SU-DHL-6 (cell line): ENCODE results near the gene FARP2.

Experiments used
- H2AFZ ChIP-seq: fragments of 200-600 bp; sonication (generic); 2 replicates; pipeline ENCODE4 v1.6.1; 2014; ENCODE audit warnings: low read depth, mild to moderate bottlenecking, moderate library complexity, mixed read lengths, antibody characterized with exemption, low read length; ENCODE audit not compliant: severe bottlenecking
- H3F3A ChIP-seq: fragments of 200-600 bp; shearing (Covaris generic); 2 replicates; pipeline ENCODE4 v1.6.0; 2016; ENCODE audit warnings: antibody characterized with exemption, mild to moderate bottlenecking; ENCODE audit not compliant: insufficient read depth
- H3K27ac ChIP-seq: fragments of 200-600 bp; sonication (generic); 2 replicates; pipeline ENCODE4 v1.5.1; 2016; ENCODE audit warnings: low read depth, mild to moderate bottlenecking, low read length, moderate library complexity, mixed read lengths
- H3K27me3 ChIP-seq: fragments of 200-600 bp; sonication (generic), shearing (Covaris generic); 2 replicates; pipeline ENCODE4 v1.6.0; 2014; ENCODE audit warnings: mild to moderate bottlenecking, low read length
- H3K36me3 ChIP-seq: fragments of 200-600 bp; sonication (generic); 2 replicates; pipeline ENCODE4 v1.6.1; 2014; ENCODE audit warnings: mild to moderate bottlenecking, low read length, mixed read lengths
- H3K4me2 ChIP-seq: fragments of 300-600, 200-600 bp; shearing (Covaris generic), sonication (generic); 2 replicates; pipeline ENCODE4 v1.6.0; 2014; ENCODE audit warnings: low read length, low read depth, mild to moderate bottlenecking; ENCODE audit not compliant: poor library complexity, severe bottlenecking
- H3K4me3 ChIP-seq: fragments of 200-600 bp; sonication (generic); 2 replicates; pipeline ENCODE4 v1.5.1; 2014; ENCODE audit warnings: antibody characterized with exemption, low read length, mild to moderate bottlenecking, mixed read lengths; ENCODE audit not compliant: insufficient read depth, poor library complexity, severe bottlenecking
- H3K79me2 ChIP-seq: fragments of 200-600 bp; sonication (generic); 2 replicates; pipeline ENCODE4 v1.6.1; 2014; ENCODE audit warnings: mild to moderate bottlenecking, low read length, moderate library complexity; ENCODE audit not compliant: insufficient read depth
- H3K9ac ChIP-seq: fragments of 200-600 bp; sonication (generic); 2 replicates; pipeline ENCODE4 v1.7.0; 2014; ENCODE audit warnings: mild to moderate bottlenecking, low read length
- H3K9me2 ChIP-seq: fragments of 200-600 bp; sonication (generic); replicated peaks from 2 replicates; pipeline ENCODE4 v1.6.1; 2014; ENCODE audit warnings: low read length; ENCODE audit not compliant: insufficient read depth
- H3K9me3 ChIP-seq: fragments of 200-600 bp; sonication (generic); 2 replicates; pipeline ENCODE4 v1.6.1; 2014; ENCODE audit warnings: low read length, mixed read lengths; ENCODE audit not compliant: insufficient read depth
- H4K20me1 ChIP-seq: fragments of 200-600 bp; sonication (generic); 2 replicates; pipeline ENCODE4 v1.6.1; 2014; ENCODE audit warnings: low read depth, mild to moderate bottlenecking, antibody characterized with exemption, low read length, moderate library complexity, mixed read lengths
- EZH2phosphoT487 ChIP-seq: fragments of 200-600 bp; sonication (generic), shearing (Covaris generic); conservative IDR thresholded peaks from 2 replicates; pipeline ENCODE4 v1.6.1; 2018; ENCODE audit warnings: mild to moderate bottlenecking, antibody characterized with exemption, low read length, moderate library complexity, mixed read lengths
- TF ChIP-seq, protein P1 (sequence below): fragments of 200-600 bp; sonication (generic); IDR thresholded peaks from one replicate; pipeline ENCODE4 v1.5.1; 2017; ENCODE audit warnings: antibody characterized with exemption, mild to moderate bottlenecking, low read length, moderate library complexity; ENCODE audit not compliant: insufficient read depth, poor library complexity, severe bottlenecking

FARP2 gene

DNA sequence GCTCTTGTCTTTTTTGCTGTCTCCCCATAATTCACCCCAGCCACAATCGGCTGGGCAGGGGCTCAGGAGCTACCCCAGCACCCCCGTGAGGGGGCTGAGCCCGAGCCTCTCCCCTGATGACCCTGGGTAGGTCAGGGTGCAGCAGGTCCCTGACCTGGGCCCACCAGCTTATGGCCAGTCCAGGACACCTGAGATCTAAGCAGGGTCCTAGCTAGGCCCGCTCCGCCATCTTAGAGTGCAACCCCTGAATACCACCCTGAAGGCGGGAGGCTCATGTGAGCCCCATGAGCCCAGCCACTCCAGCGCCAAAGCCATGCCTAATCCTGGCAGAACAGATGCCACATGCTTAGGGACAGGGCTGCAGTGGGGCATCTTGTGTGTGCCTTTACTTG, 136.1 kb downstream of the FARP2 start:
- Histone ChIP-seq H3K36me3 (no peaks in the 10 kb centered on the region), H4K20me1 (no peaks in the 10 kb centered on the region), H3K79me2 (no peaks in the 10 kb centered on the region), H3K9me2 (no peaks in the 10 kb centered on the region), H3K9me3 (no peaks in the 10 kb centered on the region), H3K4me3 (no peak overlapping the region), H2AFZ (no peak overlapping the region), H3K27me3 (no peaks in the 10 kb centered on the region), H3K27ac (no peak overlapping the region), H3K4me2 (no peak overlapping the region), H3K9ac (no peak overlapping the region), H3F3A (no peaks in the 10 kb centered on the region)
- TF ChIP-seq, protein P1, sequence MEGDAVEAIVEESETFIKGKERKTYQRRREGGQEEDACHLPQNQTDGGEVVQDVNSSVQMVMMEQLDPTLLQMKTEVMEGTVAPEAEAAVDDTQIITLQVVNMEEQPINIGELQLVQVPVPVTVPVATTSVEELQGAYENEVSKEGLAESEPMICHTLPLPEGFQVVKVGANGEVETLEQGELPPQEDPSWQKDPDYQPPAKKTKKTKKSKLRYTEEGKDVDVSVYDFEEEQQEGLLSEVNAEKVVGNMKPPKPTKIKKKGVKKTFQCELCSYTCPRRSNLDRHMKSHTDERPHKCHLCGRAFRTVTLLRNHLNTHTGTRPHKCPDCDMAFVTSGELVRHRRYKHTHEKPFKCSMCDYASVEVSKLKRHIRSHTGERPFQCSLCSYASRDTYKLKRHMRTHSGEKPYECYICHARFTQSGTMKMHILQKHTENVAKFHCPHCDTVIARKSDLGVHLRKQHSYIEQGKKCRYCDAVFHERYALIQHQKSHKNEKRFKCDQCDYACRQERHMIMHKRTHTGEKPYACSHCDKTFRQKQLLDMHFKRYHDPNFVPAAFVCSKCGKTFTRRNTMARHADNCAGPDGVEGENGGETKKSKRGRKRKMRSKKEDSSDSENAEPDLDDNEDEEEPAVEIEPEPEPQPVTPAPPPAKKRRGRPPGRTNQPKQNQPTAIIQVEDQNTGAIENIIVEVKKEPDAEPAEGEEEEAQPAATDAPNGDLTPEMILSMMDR: no peak
- TF ChIP-seq EZH2phosphoT487: no peak

DNA sequence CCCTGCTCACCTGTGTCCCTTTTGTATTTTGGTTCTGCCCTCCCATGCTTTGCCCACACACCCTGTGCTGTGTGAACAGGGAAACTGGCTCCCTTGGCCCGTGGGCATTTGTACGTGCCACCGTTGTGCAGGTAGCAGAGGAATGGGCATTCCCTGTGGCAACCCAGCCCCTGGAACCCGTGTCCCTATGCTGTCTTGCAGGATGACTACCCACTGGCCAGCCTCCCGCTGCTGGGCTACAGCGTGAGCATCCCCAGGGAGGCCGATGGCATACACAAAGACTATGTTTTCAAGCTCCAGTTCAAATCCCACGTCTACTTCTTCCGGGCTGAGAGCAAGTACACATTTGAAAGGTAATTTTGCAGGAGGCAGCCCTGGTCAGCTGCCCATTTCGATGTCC, 137.0 kb downstream of the FARP2 start:
- Histone ChIP-seq H3K27ac (no peak overlapping the region), H4K20me1 (no peaks in the 10 kb centered on the region), H3K9me2 (no peaks in the 10 kb centered on the region), H3K4me2 (no peak overlapping the region), H3K9ac (no peak overlapping the region), H2AFZ (no peak overlapping the region), H3K36me3 (no peaks in the 10 kb centered on the region), H3K79me2 (no peaks in the 10 kb centered on the region), H3F3A (no peaks in the 10 kb centered on the region), H3K4me3 (no peak overlapping the region), H3K9me3 (no peaks in the 10 kb centered on the region), H3K27me3 (no peaks in the 10 kb centered on the region)
- no peak for TF ChIP-seq EZH2phosphoT487
- TF ChIP-seq, protein P1: no peak

DNA sequence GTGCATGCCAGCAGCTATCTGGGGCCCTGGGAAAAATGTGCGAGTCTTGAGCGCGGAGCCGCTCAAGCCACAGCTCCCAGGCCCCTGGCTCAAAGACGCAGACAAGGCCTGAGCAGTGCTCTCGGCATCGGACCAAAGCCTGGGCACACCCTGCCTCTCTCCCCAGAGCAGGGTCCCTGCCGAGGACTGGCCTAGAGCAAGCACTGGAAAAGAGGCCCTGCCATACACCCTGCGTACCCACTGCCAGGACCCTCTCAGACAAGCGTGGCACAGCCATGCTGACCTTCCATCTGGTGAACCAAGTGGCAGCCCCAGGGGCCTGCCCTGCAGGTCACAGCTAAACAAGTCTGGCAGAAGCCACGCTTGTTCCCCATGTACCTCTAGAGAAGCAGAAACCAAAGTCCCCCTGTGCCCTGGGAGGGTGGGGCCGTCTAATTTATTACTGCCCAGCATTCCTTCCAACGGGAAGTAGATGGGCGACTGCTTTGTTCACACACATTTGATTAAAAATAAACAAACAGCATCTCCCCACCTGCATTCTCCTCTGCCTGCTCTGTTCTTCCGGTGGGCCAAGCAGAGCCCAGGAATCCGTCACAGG, 138.3 kb downstream of the FARP2 start:
- H3K9me3 ChIP-seq: no peaks in the 10 kb centered on the region
- H3F3A ChIP-seq: no peaks in the 10 kb centered on the region
- H3K4me3 ChIP-seq: no peak overlapping the region
- no peaks in the 10 kb centered on the region for H3K79me2 ChIP-seq
- H3K27ac ChIP-seq: no peak overlapping the region
- TF ChIP-seq, protein P1: no peak
- TF ChIP-seq EZH2phosphoT487: no peak
- H3K36me3 ChIP-seq: no peaks in the 10 kb centered on the region
- no peaks in the 10 kb centered on the region for H3K27me3 ChIP-seq
- no peak overlapping the region for H2AFZ ChIP-seq
- H3K4me2 ChIP-seq: no peak overlapping the region
- H3K9ac ChIP-seq: no peak overlapping the region
- no peaks in the 10 kb centered on the region for H3K9me2 ChIP-seq
- H4K20me1 ChIP-seq: no peaks in the 10 kb centered on the region
